PFSK-1 (cell line): ENCODE measurements around the gene OR52K1.

ENCODE experiments used
- POLR2AphosphoS5 ChIP-seq: IDR thresholded peaks from 2 replicates; pipeline ENCODE4 v1.6.1; 2012; ENCODE audit warnings: low read depth, mild to moderate bottlenecking, control low read depth, low read length, moderate library complexity
- REST ChIP-seq, 2 experiments: IDR thresholded peaks; 2 replicates each; pipeline versions ENCODE4 v1.6.1 to v1.8.0; 2011 to 2012; ENCODE audit warnings: low read depth in 2 of 2, low read length in 2 of 2, control low read depth in 1 of 2, inconsistent platforms in 1 of 2, mild to moderate bottlenecking in 1 of 2, moderate library complexity in 1 of 2; ENCODE audit not compliant: insufficient read depth in 1 of 2
- SIN3A ChIP-seq: IDR thresholded peaks from 2 replicates; pipeline ENCODE4 v1.6.1; 2012; ENCODE audit warnings: mild to moderate bottlenecking, low read length, moderate library complexity, borderline replicate concordance; ENCODE audit not compliant: insufficient read depth
- TAF1 ChIP-seq: IDR thresholded peaks from 2 replicates; pipeline ENCODE4 v1.6.1; 2012; ENCODE audit warnings: low read length, control low read depth, borderline replicate concordance; ENCODE audit not compliant: insufficient read depth

DNA sequence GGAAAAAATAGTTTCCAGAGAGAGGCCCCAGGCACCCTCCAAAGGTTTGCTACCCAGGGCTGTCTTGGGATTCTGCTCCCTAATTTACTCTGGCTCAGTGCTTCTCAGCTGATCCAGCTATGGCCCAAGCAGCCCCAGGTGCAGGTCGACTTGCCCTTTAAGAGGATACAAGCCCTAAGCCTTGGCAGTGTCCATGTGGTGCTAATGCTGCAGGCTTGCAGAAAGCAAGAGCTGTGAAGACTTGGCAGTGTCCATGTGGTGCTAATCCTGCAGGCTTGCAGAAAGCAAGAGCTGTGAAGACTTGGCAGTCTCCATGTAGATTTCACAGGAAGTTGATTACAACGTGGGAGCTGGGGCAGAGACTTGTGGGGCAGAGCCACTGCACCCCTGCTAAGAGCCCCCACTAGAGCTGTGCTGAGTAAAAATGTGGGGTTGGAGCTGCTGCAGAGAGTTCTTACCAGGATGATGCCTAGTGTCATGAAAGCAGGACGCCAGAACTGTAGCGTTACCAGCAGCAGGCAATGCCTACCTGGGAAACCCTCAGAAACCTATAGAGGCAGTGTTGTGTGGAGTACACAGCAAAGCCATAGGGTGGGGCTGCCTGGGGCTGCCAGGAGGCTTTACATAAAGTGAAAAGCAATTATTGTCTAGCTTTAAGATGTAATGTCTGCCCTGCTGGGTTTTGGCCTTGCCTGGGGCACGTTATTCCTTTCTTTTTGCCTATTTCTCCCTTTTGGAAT is 16.1 kb upstream of the OR52K1 start:
- no peak for TF ChIP-seq REST (IDR thresholded peaks at IDR 0.05; ENCODE audit: insufficient read depth in 1 of 2, low read depth in 2 of 2, low read length in 2 of 2)
- TF ChIP-seq SIN3A, result no peak
- TF ChIP-seq POLR2AphosphoS5, result no peak
- TF ChIP-seq TAF1, result no peak
